Measurements from ENCODE around the gene PNKD. TPM values are rescaled to one million over a fixed set of nuclear protein-coding genes. Genes with fewer than 3 reads are reported as not detected.

Gene PNKD
- total RNA-seq, 1 donor from 2014 or later = 45.0 TPM

DNA sequence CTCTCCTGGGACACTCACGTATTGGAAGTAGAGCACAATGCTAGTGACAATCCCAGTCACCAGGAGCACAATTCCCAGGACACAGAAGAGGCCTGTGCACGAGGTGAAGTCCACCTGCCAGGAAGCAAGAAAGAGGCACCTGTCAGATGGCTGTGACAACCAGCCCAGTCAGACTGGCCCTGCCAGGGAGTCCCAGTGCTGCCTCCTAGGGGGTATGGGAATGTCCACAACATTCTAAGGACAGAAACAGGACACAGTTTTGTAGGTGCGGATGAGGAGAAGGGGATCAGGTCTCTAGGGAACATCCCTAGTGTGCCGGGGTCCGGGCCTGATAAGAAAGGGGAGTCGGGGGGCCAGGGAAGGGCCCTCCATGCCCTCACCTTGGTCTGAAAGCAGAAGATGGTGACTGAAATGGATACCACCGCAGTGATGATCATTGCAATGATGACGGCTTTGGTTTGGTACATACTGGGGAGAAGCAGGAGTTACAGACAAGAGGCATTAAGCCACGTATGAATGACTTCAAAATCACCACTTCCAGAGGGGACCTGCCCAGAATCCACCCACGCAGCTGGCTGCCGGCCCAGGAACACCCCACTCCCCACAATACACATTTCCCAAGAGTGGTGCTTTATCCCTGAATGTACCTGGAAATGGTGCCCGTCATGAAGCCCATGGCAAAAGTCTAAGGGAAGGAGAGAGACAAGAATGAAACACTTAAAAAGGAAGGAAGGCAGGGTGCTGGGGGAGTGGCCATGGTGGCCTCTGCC lies 6.9 kb downstream of the PNKD start:
- H3K36me3 Mint-ChIP-seq (ENCODE audit: unreplicated experiment) = peaks cover 35% of the 10 kb centered on the region
- no peaks in the 10 kb centered on the region for H3K27me3 Mint-ChIP-seq (ENCODE audit: unreplicated experiment)
- TF ChIP-seq, protein P1, sequence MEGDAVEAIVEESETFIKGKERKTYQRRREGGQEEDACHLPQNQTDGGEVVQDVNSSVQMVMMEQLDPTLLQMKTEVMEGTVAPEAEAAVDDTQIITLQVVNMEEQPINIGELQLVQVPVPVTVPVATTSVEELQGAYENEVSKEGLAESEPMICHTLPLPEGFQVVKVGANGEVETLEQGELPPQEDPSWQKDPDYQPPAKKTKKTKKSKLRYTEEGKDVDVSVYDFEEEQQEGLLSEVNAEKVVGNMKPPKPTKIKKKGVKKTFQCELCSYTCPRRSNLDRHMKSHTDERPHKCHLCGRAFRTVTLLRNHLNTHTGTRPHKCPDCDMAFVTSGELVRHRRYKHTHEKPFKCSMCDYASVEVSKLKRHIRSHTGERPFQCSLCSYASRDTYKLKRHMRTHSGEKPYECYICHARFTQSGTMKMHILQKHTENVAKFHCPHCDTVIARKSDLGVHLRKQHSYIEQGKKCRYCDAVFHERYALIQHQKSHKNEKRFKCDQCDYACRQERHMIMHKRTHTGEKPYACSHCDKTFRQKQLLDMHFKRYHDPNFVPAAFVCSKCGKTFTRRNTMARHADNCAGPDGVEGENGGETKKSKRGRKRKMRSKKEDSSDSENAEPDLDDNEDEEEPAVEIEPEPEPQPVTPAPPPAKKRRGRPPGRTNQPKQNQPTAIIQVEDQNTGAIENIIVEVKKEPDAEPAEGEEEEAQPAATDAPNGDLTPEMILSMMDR (IDR thresholded peaks at IDR 0.05) = no peak
- H3K9me3 Mint-ChIP-seq (ENCODE audit: unreplicated experiment) = no peaks in the 10 kb centered on the region
- no peak for DNase-seq (ENCODE audit: extremely low spot score, unreplicated experiment)
- peaks cover 17% of the 10 kb centered on the region for H3K4me1 Mint-ChIP-seq (ENCODE audit: unreplicated experiment)
- H3K27ac Mint-ChIP-seq (ENCODE audit: unreplicated experiment) = no peak overlapping the region
- H3K4me3 Mint-ChIP-seq (ENCODE audit: unreplicated experiment) = no peak overlapping the region

DNA sequence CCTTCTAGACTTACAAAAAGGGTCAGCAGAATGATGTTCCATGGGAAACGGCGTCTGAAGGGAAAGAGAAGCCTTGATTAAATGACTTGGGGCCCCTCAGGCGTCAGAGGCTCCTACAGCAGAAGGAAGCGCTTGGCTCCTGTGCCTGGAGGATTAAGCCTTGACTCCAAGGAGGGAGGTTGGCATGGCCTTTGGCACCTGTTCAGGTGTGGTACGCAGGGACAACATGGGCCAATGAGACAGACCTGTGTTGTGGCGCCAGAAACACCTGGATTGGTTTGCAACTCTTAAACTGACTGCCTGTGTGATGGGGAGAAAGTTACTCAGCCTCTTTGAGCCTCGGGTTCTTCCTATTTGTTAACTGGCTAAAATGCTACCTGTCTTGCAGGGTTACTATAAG lies 7.6 kb downstream of the PNKD start:
- Mint-ChIP-seq H3K27me3 (ENCODE audit: unreplicated experiment) (no peaks in the 10 kb centered on the region), H3K4me1 (ENCODE audit: unreplicated experiment) (peaks cover 12% of the 10 kb centered on the region), H3K36me3 (ENCODE audit: unreplicated experiment) (peaks cover 35% of the 10 kb centered on the region), H3K9me3 (ENCODE audit: unreplicated experiment) (no peaks in the 10 kb centered on the region), H3K27ac (ENCODE audit: unreplicated experiment) (no peak overlapping the region), H3K4me3 (ENCODE audit: unreplicated experiment) (no peak overlapping the region)
- TF ChIP-seq, protein P1 (IDR thresholded peaks at IDR 0.05) = no peak
- DNase-seq (ENCODE audit: extremely low spot score, unreplicated experiment) = no peak

DNA sequence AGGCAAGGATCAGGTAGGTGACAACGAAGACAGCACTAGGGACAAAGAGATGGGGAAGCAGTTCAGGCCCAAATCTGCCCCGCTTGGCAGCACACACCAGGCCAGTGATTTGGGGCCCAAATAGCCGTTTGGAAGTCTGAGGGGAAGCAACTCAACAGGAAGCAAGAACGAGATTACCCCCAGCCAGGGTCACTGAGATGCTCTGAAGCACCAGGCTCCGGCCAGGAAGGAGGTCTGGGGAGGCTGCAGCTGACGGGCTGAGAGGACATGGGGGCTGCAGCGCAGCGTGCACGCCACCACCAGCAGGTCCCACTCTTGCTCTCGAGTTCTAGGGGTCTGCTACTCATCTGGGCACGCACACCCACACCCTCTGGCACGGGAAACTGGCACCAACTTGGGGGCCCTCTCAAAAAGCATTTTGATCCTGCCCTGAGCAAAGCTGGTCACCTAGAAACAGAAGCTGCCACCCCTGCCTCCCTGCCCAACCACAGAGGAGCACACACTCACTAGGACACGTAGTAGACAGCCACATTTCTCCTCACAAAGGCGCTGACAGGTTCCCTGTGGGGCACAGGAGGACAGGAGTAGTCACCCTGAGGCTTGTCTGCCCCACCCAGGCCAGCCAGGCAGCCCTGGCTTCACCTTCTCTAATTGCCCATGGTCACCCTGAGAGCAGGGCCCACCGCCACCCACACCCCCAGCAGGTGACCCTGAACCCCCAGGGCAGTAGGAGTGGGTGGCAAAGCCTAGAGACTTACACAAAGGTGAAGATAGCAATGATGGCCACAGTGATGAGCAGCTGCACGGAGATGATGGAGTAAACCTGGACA lies 8.4 kb downstream of the PNKD start:
- peaks cover 33% of the 10 kb centered on the region for H3K36me3 Mint-ChIP-seq (ENCODE audit: unreplicated experiment)
- H3K27ac Mint-ChIP-seq (ENCODE audit: unreplicated experiment) = no peak overlapping the region

DNA sequence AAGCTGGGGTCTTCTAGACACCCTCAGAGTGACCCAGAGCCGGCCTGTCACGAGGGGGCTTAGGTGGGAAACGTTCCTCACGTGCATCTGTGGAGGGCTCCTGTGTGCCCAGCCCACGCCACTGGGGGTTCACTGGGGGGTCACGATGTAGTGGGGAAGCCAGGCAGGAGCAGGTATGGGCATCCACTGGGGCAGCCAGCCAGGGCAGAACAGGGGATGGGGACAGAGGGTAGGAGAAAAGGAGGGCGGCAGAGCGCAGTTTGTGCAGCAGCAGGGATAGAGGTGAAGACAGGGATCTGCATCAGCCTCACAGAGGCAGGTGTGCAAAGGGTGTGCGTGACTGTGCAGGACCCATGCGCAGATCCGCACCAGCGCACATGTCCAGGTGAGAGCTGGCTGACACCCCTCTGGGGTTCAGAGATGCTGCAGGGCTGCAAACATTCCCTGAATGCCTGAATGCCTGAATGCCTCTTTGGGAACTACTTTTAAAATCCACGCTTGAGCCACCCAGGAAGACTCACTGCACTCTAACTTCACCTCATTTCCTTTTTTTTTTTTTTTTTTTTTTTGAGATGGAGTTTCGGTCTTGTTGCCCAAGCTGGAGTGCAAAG lies 10.0 kb downstream of the PNKD start:
- peaks cover 26% of the 10 kb centered on the region for H3K36me3 Mint-ChIP-seq (ENCODE audit: unreplicated experiment)
- TF ChIP-seq, protein P1 (IDR thresholded peaks at IDR 0.05) = no peak
- H3K27me3 Mint-ChIP-seq (ENCODE audit: unreplicated experiment) = no peaks in the 10 kb centered on the region
- H3K27ac Mint-ChIP-seq (ENCODE audit: unreplicated experiment) = no peak overlapping the region
- DNase-seq (ENCODE audit: extremely low spot score, unreplicated experiment) = no peak
- H3K4me1 Mint-ChIP-seq (ENCODE audit: unreplicated experiment) = peaks cover 18% of the 10 kb centered on the region
- H3K4me3 Mint-ChIP-seq (ENCODE audit: unreplicated experiment) = no peak overlapping the region
- H3K9me3 Mint-ChIP-seq (ENCODE audit: unreplicated experiment) = no peaks in the 10 kb centered on the region

More for the DNA sequence above, 8.4 kb downstream of the PNKD start:
- Mint-ChIP-seq H3K9me3 (ENCODE audit: unreplicated experiment) (no peaks in the 10 kb centered on the region), H3K4me3 (ENCODE audit: unreplicated experiment) (no peak overlapping the region), H3K27me3 (ENCODE audit: unreplicated experiment) (no peaks in the 10 kb centered on the region), H3K4me1 (ENCODE audit: unreplicated experiment) (peaks cover 11% of the 10 kb centered on the region)
- no peak for DNase-seq (ENCODE audit: extremely low spot score, unreplicated experiment)
- TF ChIP-seq, protein P1 (IDR thresholded peaks at IDR 0.05) = no peak

DNA sequence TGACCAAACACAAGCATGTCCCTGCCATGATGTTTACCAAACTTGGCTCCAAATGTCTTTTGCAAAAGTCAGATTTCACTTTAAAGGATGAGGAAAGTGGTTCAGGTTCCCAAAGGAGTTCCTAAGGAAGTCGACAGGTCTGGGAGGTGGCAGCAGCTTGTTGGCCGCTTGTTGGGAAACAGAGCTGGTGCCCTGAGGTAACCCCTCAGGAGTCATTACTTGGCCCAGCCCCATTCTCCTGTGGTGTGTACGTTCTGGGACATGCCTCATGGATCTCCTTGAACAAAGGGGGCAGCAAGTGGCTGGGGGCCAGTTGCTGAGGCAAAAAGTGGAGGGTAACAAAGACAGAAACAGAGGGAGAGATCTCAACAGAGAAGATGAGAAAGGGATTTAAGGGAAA lies 11.1 kb downstream of the PNKD start:
- Mint-ChIP-seq H3K27ac (ENCODE audit: unreplicated experiment) (no peak overlapping the region), H3K4me3 (ENCODE audit: unreplicated experiment) (no peak overlapping the region), H3K4me1 (ENCODE audit: unreplicated experiment) (peaks cover 29% of the 10 kb centered on the region), H3K36me3 (ENCODE audit: unreplicated experiment) (peaks cover 24% of the 10 kb centered on the region), H3K9me3 (ENCODE audit: unreplicated experiment) (no peaks in the 10 kb centered on the region), H3K27me3 (ENCODE audit: unreplicated experiment) (no peaks in the 10 kb centered on the region)
- TF ChIP-seq, protein P1 (IDR thresholded peaks at IDR 0.05) = no peak
- DNase-seq (ENCODE audit: extremely low spot score, unreplicated experiment) = no peak
